Embryonic facial prominence (tissue), 1 donor: ENCODE results near the gene IL1RN.

ENCODE experiments used
- DNase-seq: peaks from one replicate; pipeline ENCODE4 v3.0.0-alpha.2; 2016; ENCODE audit errors: extremely low spot score

Gene IL1RN

GRCh38 chr2:113173542-113174375 lies 46.4 kb downstream of the IL1RN start, which contains the start of gene PSD4:
PSD4 (plus strand) TSS chr2:113173971; CDS start chr2:113182457, 8,486 bp downstream.
- no peak for DNase-seq

GRCh38 chr2:113174376-113174750 lies 47.0 kb downstream of the IL1RN start:
- DNase-seq, result no peak

DNA sequence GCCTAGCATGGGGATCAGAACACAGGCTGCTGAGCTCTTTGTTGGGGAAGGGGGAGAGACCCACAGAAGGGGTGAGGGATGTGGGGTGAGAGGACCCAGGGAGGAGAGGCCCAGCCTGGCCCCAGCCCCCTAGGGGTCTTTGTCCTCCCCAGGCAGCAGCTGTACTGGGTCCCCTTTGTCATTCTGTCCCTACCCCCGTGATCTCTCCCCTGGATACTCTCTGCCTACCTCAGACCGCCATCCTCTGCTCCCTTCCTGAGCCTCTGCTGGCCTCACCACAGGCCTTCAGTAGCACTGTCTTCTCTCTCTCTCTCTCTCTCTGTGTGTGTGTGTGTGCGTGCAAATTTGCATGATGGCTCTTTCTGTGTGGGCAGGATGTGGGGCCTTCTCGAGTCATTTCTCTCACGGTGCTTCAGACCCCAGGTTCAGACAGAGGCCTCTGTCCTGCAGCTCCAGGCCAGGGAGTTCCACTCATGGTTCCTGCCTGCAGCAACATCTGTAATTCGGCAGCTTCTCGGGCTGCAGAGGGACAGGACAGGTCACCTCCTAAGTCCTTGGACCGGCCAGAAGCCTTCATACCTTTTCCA lies 47.7 kb downstream of the IL1RN start:
- no peak for DNase-seq

DNA sequence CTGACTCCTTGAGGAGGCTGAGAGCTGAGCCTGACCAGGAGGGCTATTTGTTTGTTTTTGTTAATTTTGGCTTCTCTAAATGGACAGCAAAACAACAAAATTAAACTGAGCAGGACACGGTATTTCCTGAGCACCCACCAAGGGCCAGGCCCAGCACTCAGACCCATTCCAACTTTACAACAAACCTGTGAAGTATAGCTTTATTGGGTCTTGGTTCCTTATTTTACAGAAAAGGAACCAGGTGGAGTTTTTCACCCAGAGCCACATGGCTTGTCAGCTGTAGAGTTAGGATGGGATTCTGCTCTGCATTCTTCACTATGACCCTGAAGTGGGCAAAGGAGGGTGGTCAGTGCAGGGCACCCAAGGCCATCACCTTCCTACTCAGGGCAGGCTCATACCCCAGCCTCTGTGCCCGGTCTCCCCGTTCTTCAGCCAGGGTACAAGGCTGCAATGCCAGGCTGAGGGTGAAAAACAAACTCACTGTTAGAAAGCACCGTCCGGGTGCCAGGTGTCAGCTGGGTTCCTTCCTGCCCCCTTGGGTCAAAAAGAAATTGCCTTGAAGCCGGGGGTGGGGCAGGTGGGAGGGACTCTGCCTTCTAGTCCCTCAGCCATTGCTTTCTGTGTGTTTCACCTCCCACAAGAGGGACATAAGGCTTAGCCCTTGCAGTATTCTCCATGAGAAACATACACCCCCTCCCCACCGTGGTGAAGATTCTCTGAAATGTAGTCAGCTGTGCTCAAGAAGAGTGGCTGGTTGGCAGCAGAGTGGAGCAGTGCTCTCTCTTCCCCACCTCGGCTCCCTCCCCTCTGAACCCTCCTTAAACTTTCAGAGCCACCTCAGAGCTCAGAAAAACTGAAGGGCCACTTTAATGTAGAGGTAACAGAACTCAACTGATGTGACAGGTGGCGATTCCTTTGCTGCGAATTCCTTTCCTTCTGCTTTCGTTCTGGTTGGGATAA lies 48.6 kb downstream of the IL1RN start:
- DNase-seq, result no peak

GRCh38 chr2:113176696-113177355 lies 49.4 kb downstream of the IL1RN start:
- DNase-seq, result no peak

GRCh38 chr2:113178069-113178746 lies 50.8 kb downstream of the IL1RN start:
- DNase-seq, result no peak

DNA sequence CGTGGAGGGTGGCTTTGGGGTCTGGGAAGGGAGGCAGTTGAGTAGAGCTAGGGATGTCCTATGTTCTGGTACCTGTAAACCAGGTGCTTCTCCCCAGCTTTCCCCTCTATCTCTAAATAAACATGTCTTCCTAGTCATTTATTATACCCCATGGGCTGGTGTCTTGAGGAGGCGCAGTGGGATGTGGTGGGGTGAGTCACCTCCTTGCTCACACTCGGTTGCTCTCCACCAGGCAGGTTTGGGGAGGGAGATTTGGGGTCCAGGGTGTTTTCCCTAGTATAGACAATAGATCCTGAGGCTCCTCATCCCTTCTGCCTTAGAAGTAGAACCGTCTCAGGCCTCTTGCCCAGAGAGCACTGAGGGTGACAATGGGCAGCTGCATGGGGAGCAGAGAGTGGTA lies 51.5 kb downstream of the IL1RN start:
- DNase-seq, result no peak

DNA sequence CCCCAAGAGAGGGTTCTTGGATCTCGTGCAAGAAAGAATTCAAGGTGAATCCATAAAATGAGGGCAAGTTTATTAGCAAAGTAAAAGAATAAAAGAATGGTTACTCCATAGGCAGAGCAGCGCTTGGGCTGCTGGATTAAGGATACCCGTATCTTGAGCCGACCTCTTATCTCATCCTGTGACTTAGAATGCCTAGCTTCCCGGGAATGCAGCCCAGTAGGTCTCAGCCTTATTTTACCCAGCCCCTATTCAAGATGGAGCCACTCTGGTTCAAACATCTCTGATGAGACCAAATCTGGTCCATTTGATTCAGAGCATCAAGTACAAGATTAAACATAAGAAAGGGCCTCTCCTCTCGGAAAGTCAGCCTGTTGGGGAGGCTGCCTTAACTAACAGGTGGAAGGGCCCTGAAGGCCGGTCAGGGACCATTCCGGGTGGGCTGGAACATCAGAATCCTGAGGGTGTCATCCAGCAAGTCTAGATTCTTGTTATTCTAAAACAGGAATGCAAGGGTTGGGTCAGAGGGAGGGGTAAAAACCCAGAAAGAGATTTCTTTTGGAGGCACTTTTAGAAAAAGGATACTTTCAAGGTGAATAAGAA lies 52.1 kb downstream of the IL1RN start:
- DNase-seq, result no peak

GRCh38 chr2:113180131-113180946 lies 52.9 kb downstream of the IL1RN start:
- DNase-seq, result no peak

GRCh38 chr2:113181258-113182051 lies 54.1 kb downstream of the IL1RN start:
- DNase-seq, result no peak

GRCh38 chr2:113182471-113183260 lies 55.3 kb downstream of the IL1RN start:
- DNase-seq, result no peak

DNA sequence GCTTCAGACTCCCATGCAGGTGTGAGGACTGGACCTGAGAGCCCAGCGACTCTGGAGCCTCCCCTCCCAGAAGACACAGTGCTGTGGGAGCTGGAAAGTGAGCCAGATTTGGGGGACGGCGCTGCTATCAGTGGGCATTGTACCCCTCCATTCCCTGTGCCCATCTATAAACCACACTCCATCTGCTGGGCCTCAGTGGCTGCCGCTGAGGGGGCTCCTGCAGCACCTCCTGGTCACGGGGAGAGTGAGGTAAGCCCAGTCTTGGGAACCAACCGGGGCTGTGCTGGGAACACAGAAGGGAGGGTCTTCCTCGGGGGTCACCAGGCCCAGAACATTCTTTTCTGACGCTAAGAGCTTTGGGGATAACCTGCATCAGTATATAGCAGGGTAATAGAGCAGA lies 55.9 kb downstream of the IL1RN start:
- DNase-seq, result no peak
